A673 (cell line): ENCODE results near the gene CDK17.

Experiments
- CTCF ChIP-seq: fragments of 300-800, 200-600 bp; sonication (generic); conservative IDR thresholded peaks from 2 replicates; pipeline ENCODE4 v1.5.1; 2017; ENCODE audit warnings: low read depth, mild to moderate bottlenecking, antibody characterized with exemption, low read length, moderate library complexity, mixed read lengths
- EZH2 ChIP-seq: fragments of 200-600 bp; sonication (generic); IDR thresholded peaks from 2 replicates; pipeline ENCODE4 v1.6.1; 2017; ENCODE audit warnings: borderline replicate concordance, low read depth, mild to moderate bottlenecking, mixed read lengths, antibody characterized with exemption, low read length; ENCODE audit not compliant: poor library complexity, severe bottlenecking

GRCh38 chr12:96329545-96329944 lies 70.7 kb downstream of the CDK17 start:
- TF ChIP-seq CTCF (no peak), EZH2 (no peak)
